Epithelial cell of esophagus (primary cell): ENCODE results near the gene STAP2.
"Not testable (repeated sequence)": the region's sequence is repeated elsewhere in the genome, so short reads cannot be mapped to it uniquely, and the experiment has no call there.

Experiments
- DNase-seq: peaks from one replicate; pipeline ENCODE4 v3.0.0; 2010; ENCODE audit warnings: low read depth
- H3K4me3 ChIP-seq: 2 replicates; pipeline ENCODE4 v1.5.1; 2011; ENCODE audit warnings: mild to moderate bottlenecking, low read length, control low read depth
- CTCF ChIP-seq: IDR thresholded peaks from 2 replicates; pipeline ENCODE4 v1.5.1; 2011; ENCODE audit warnings: low read depth, mild to moderate bottlenecking, low read length, control low read depth, inconsistent platforms; ENCODE audit not compliant: insufficient read depth; ENCODE audit errors: missing control alignments

Gene STAP2

GRCh38 chr19:4294389-4294788 lies 44.2 kb downstream of the STAP2 start:
- DNase-seq, result no peak
- no peak overlapping the region for H3K4me3 ChIP-seq
- TF ChIP-seq CTCF, result no peak

DNA sequence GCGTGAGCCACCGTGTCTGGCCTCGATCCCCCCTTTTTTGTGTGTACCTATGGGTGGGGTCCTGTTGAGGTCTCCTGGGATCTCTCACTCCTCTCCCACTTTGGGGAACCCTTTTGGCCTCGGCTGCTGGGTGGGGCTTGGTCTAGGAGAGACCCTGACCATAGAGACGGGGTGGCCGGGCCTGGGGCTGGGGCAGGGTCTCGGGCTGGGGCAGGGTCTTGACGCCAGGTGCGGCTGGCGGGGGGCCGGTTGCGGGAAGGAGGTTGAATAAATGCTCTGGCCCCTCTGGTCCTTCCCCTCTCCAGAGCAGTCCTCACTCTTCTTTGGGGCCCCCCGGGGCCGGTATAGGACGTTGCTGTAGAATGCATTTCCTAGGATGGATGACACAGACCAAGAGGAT lies 46.1 kb downstream of the STAP2 start:
- no peak for DNase-seq
- H3K4me3 ChIP-seq, result no peak overlapping the region
- no peak for TF ChIP-seq CTCF

- no peak for DNase-seq
- no peak overlapping the region for H3K4me3 ChIP-seq
- no peak for TF ChIP-seq CTCF
These were observed 47.4 kb downstream of the STAP2 start for GRCh38 chr19:4291184-4291732.

DNA sequence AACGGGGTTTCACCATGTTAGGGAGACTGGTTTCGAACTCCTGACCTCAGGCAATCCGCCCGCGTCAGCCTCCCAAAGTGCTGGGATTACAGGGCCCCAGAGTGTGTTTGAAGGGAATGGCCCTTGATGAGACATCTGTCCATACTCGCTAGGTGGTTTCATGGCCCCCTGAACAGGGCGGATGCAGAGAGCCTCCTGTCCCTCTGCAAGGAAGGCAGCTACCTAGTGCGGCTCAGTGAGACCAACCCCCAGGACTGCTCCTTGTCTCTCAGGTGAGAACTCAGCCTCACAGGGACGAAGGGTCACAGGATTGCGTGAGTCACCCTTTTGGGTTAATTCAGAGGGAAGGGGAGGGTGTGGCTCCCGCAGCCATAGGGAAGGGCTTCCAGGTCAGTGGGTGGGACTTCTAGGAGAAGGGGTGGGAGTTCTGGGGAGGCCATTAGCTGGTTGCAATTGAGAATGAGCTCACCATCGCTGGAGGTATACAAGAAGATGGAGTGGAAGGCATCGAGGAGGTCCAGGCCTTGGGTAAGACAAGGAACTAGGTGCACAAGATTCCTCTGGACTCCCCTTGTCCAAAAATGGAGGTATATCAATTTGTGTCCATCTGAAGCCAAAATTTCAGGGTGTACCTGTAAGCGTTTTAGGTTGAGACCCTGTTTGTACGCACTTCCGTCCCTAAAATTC lies 50.4 kb downstream of the STAP2 start:
- peak; percentile 22 for DNase-seq
- no peak overlapping the region for H3K4me3 ChIP-seq
- no peak for TF ChIP-seq CTCF

DNA sequence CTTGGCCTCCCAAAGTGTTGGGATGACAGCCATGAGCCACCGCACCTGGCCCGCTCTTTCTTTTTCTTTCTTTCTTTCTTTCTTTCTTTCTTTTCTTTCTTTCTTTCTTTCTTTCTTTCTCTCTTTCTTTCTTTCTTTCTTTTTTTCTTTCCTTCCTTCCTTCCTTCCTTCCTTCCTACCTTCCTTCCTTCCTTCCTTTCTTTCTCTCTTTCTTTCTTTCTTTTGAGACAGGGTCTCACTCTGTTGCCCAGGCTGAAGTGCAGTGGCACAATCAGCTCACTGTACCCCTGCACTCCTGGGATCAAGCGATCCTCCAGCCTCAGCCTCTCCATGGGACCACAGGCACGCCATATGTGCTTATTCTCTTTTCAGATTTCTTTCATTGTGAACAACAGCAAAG lies 52.5 kb downstream of the STAP2 start:
- DNase-seq, result not testable (repeated sequence)

DNA sequence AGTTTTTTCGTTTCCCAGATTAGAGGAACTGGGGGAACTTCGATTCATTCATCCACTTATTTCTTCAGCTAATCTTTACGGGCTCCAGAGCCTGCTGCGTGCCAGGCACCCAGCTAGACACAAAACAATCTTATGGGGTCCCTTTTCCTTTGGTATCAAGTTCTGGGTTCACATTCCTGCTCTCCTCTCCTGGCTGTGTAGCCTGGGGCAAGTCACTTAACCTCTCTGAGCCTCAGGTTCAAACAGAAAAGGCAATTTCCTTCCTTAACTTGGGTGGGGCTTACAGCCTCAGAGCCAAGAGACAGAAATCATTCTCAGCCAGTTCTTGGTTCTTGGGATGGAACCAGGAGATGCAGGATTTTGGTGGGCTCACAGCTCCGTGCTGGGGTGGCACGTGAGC lies 53.7 kb downstream of the STAP2 start:
- no peak for TF ChIP-seq CTCF
- no peak for DNase-seq
- H3K4me3 ChIP-seq, result no peak overlapping the region

More for the DNA sequence above, 52.5 kb downstream of the STAP2 start:
- H3K4me3 ChIP-seq, result not testable (repeated sequence)

DNA sequence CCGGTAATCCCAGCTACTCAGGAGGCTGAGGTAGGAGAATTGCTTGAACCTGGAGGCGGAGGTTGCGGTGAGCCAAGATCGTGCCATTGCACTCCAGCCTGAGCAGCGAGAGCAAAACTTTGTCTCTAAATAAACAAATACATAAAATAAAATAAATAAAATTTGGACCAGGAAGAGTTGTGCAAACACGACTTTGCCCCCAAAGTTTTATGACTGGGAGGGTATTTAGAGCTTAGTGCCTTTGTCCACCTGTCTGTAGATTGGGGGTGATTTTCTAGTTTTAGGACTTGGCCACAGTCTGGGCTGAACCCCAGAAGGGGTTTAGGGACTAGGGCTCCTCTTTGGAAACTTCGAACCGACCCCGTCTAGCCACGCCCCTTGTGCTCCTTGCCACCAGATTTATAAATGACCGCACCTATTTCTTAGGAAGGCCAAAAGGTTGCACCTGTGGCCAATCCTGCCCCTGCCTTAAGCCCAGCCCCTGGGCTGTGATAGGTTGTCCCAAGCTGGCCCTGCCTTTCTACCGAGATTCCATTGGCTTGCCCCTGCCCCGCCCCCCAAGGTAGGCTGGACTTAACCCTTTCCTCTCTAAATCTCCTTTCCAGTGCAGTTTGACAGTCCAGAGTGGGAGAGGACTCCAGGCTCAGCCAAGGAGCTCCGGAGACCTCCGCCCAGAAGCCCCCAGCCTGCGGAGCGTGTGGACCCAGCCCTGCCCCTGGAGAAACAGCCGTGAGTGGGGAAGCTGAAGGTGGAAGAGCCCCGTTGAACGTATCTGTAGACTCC lies 54.3 kb downstream of the STAP2 start:
- TF ChIP-seq CTCF, result no peak
- no peak overlapping the region for H3K4me3 ChIP-seq
- DNase-seq, result peak; percentile 27
